Naive B cell (primary cell): Measurements from ENCODE around the gene ZNF280A. TPM values are rescaled to one million over a fixed set of nuclear protein-coding genes. Genes with fewer than 3 reads are reported as not detected.
"Not testable (repeated sequence)": the region's sequence is repeated elsewhere in the genome, so short reads cannot be mapped to it uniquely, and the experiment has no call there.

Experiments
- ATAC-seq, 2 donors: fragments of 150-1000 bp; cut with Tn5 transposase; 2 replicates each; pipeline ENCODE4 v1.10.0; 2021; ENCODE audit warnings: low read depth in 2 of 2, mild to moderate bottlenecking in 2 of 2, moderate library complexity in 2 of 2
- DNase-seq: peaks from one replicate; pipeline ENCODE4 v3.0.0; 2022
- H3K27ac Mint-ChIP-seq, 6 donors: one replicate each; pipeline ENCODE4 v1.8.0; 2020 to 2022; ENCODE audit warnings: mild to moderate bottlenecking in 6 of 6, mixed read lengths in 6 of 6, moderate library complexity in 5 of 6, inconsistent platforms in 2 of 6
- H3K27me3 Mint-ChIP-seq, 3 donors: one replicate each; pipeline ENCODE4 v1.8.0; 2021 to 2022; ENCODE audit warnings: mixed read lengths in 3 of 3, mild to moderate bottlenecking in 1 of 3
- H3K36me3 Mint-ChIP-seq, 2 donors: one replicate each; pipeline ENCODE4 v1.8.0; 2020 to 2022; ENCODE audit warnings: mixed read lengths in 2 of 2, inconsistent platforms in 1 of 2, mild to moderate bottlenecking in 1 of 2
- H3K4me1 Mint-ChIP-seq, 3 donors: one replicate each; pipeline ENCODE4 v1.8.0; 2020 to 2022; ENCODE audit warnings: mixed read lengths in 3 of 3, inconsistent platforms in 1 of 3, mild to moderate bottlenecking in 1 of 3, moderate library complexity in 1 of 3
- H3K4me3 Mint-ChIP-seq, 8 donors: one replicate each; pipeline ENCODE4 v1.8.0; 2020 to 2022; ENCODE audit warnings: mild to moderate bottlenecking in 8 of 8, mixed read lengths in 8 of 8, moderate library complexity in 8 of 8, inconsistent platforms in 2 of 8
- H3K9me3 Mint-ChIP-seq, 7 donors: one replicate each; pipeline ENCODE4 v1.8.0; 2020 to 2022; ENCODE audit warnings: mixed read lengths in 7 of 7, mild to moderate bottlenecking in 5 of 7, inconsistent platforms in 2 of 7, moderate library complexity in 1 of 7
- polyA plus RNA-seq, 6 donors: library from polyadenylated mRNA; unstranded; fragments of 300-500 nt; fragmentation: Illumina TruSeq; gene quantifications; one replicate each; pipeline ENCODE4 v1.2.3, GENCODE V29; 2021; ENCODE audit warnings: low read depth in 6 of 6

The ZNF280A gene
- polyA plus RNA-seq, 6 donors from 2014 or later: not detected

DNA sequence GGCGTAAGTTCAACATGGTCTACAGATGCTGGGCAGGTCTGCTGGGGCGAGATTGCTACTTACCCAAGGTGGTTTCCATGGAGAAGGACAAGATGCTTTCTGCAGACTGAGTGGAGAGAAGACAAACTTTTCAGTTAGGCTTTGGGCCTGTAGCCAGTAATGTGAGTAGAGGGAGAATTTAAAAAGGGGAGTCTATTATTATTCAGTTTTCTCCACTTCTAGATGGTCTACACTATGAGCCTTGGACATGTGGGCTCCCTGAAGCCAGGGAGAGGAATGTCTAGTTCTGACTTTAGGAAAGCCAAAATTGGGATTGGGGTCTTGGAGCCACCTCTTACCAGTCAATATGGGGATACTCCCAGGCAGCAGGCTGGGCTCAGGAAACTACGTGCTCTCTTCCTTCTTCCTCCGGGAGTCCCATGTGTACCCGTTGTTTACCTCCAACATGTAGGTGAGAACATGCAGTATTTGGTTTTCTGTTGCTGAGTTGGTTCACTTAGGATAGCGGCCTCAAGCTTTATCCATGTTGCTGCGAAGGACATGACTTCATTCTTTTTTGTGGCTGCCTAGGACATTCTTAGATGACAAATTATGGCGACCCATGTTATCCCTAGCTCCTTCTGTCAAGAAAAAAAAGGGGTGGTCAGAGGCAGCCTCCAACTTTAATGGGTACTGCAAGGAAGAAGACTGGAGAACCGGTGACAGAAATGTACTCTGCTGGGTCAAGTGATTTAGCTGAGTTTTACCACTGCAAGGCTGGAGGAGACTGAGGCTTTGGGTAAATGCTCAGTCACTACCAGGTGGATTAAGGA lies 14.7 kb upstream of the ZNF280A start:
- no peak overlapping the region for H3K27ac Mint-ChIP-seq
- peaks cover 0 to 8% (median 4%) of the 10 kb centered on the region in 3 donors for H3K27me3 Mint-ChIP-seq
- no peaks in the 10 kb centered on the region for H3K36me3 Mint-ChIP-seq
- no peak for DNase-seq
- no peaks in the 10 kb centered on the region for H3K4me1 Mint-ChIP-seq
- no peak for ATAC-seq
- H3K9me3 Mint-ChIP-seq: no peaks in the 10 kb centered on the region
- no peak overlapping the region for H3K4me3 Mint-ChIP-seq

- H3K36me3 Mint-ChIP-seq: no peaks in the 10 kb centered on the region
- DNase-seq (no peak), ATAC-seq (no peak)
- no peak overlapping the region for H3K4me3 Mint-ChIP-seq
- H3K4me1 Mint-ChIP-seq: no peaks in the 10 kb centered on the region
- no peak overlapping the region for H3K27ac Mint-ChIP-seq
- H3K9me3 Mint-ChIP-seq: no peaks in the 10 kb centered on the region
- H3K27me3 Mint-ChIP-seq: peaks cover 0 to 5% (median 4%) of the 10 kb centered on the region in 3 donors
Measured at GRCh38 chr22:22533863-22534262, 13.8 kb upstream of the ZNF280A start.

- Mint-ChIP-seq H3K9me3 (no peaks in the 10 kb centered on the region), H3K4me3 (no peak overlapping the region), H3K36me3 (no peaks in the 10 kb centered on the region), H3K27me3 (peaks cover 0 to 5% (median 4%) of the 10 kb centered on the region in 3 donors), H3K4me1 (no peaks in the 10 kb centered on the region), H3K27ac (no peak overlapping the region)
- DNase-seq (no peak), ATAC-seq (no peak)
Measured at GRCh38 chr22:22533417-22533816, 13.3 kb upstream of the ZNF280A start.

- not testable (repeated sequence) for H3K4me3 Mint-ChIP-seq
Measured at GRCh38 chr22:22532547-22533071, 12.5 kb upstream of the ZNF280A start.

GRCh38 chr22:22531770-22532546 lies 11.9 kb upstream of the ZNF280A start:
- Mint-ChIP-seq H3K4me3 (no peak overlapping the region), H3K4me1 (no peaks in the 10 kb centered on the region), H3K27me3 (peaks cover 0 to 5% (median 4%) of the 10 kb centered on the region in 3 donors), H3K27ac (no peak overlapping the region), H3K9me3 (peaks cover 0 to 2% (median 0%) of the 10 kb centered on the region in 7 donors), H3K36me3 (no peaks in the 10 kb centered on the region)
- no peak for ATAC-seq
- no peak for DNase-seq

More at GRCh38 chr22:22532547-22533071, 12.5 kb upstream of the ZNF280A start:
- not testable (repeated sequence) for H3K9me3 Mint-ChIP-seq, H3K27me3 Mint-ChIP-seq, H3K27ac Mint-ChIP-seq, ATAC-seq, H3K4me1 Mint-ChIP-seq, DNase-seq, H3K36me3 Mint-ChIP-seq

DNA sequence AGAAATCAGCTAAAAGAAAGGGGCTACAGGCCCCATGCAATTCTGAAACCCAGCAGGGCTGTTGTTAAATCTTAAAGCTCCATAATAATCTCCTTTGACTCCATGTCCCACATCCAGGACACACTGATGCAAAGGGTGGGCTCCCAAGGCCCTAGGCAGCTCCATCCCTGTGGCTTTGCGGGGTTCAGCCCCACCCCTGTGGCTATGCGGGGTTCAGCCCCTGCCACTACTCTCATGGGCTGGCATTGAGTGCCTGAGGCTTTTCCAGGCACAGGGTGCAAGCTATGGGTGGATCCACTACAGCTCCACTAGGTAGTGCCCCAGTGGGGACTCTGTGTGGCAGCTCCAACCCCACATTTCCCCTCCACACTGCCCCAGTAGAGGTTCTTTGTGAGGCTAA lies 8.7 kb upstream of the ZNF280A start:
- ATAC-seq (no peak), DNase-seq (no peak)
- peaks cover 0 to 9% (median 0%) of the 10 kb centered on the region in 3 donors for H3K4me1 Mint-ChIP-seq
- H3K27ac Mint-ChIP-seq: no peak overlapping the region
- H3K27me3 Mint-ChIP-seq: peaks cover 0 to 5% (median 5%) of the 10 kb centered on the region in 3 donors
- H3K36me3 Mint-ChIP-seq: no peaks in the 10 kb centered on the region
- H3K4me3 Mint-ChIP-seq: no peak overlapping the region
- H3K9me3 Mint-ChIP-seq: peaks cover 0 to 2% (median 0%) of the 10 kb centered on the region in 7 donors

DNA sequence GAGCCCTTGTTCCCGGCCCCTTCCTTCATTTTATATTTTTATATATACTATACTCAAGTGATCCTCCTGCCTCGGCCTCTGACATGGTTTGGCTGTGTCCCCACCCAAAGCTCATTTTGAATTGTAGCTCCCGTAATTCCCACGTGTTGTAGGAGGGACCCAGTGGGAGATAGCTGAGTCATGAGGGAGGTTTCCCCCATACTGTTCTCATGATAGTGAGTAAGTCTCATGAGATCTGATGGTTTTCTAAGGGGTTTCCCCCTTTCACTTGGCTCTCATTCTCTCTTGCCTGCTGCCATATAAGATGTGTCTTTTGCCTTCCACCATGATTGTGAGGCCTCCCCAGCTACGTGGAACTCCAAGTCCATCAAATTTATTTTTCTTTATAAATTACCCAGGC lies 7.2 kb upstream of the ZNF280A start:
- Mint-ChIP-seq H3K9me3 (peaks cover 0 to 2% (median 0%) of the 10 kb centered on the region in 7 donors), H3K27ac (no peak overlapping the region), H3K36me3 (no peaks in the 10 kb centered on the region), H3K4me1 (peaks cover 0 to 9% (median 6%) of the 10 kb centered on the region in 3 donors), H3K4me3 (no peak overlapping the region), H3K27me3 (peaks cover 0 to 5% (median 4%) of the 10 kb centered on the region in 3 donors)
- ATAC-seq (no peak), DNase-seq (no peak)

DNA sequence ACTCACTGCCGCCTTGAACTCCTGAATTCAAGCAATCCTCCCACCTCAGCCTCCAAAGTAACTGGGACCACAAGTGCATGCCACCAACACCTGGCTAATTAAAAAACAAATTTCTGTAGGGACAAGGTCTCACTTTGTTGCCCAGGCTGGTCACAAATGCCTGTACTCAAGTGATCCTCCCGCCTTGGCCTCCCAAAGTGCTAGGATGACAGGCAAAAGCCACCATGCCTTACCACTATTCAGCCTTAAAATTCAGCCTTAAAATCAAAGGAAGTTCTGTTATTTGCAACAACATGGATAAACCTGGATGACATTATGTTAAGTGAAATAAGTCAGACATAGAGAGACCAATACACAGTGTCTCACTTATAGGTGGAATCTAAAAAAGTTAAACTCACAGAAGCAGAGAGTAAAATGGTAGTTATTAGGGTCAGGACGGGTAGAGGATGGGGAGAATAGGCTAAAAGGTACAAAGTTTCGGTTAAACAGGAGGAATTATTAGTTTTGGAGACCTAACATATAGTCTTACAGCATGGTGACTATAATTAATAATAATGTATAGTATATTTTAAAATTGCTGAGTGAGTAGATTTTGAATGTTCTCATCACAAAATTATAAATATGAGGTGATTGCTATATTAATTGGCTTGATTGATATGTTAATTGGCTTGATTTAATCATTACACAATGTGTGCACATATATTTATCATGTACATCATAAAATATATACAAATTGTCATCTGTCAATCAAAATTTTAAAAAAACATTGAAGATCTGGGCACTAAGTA lies 6.2 kb upstream of the ZNF280A start:
- peak overlapping the region in 1 of 6 donors; percentile 22 for H3K27ac Mint-ChIP-seq
- peaks cover 0 to 2% (median 0%) of the 10 kb centered on the region in 7 donors for H3K9me3 Mint-ChIP-seq
- peaks cover 0 to 9% (median 6%) of the 10 kb centered on the region in 3 donors for H3K4me1 Mint-ChIP-seq
- no peaks in the 10 kb centered on the region for H3K36me3 Mint-ChIP-seq
- peaks cover 0 to 5% (median 4%) of the 10 kb centered on the region in 3 donors for H3K27me3 Mint-ChIP-seq
- H3K4me3 Mint-ChIP-seq: no peak overlapping the region
- ATAC-seq: no peak
- DNase-seq: no peak

DNA sequence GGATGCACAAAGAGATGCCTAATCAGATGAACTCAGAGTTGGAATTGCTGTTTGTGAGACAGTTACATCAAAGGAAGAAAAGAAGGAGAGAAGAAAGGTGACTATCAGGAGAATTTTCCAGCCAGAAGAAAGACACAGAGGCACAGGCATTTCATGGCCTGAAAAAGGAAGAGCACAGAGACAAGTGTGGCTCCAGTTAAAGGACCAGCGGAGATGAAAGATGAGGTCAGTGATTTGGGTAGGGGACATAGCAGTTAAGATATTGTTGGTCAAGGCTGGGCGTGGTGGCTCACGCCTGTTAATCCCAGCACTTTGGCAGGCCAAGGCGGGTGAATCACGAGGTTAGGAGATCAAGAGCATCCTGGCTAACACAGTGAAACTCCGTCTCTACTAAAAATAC lies 3.4 kb upstream of the ZNF280A start:
- DNase-seq: no peak
- H3K36me3 Mint-ChIP-seq: no peaks in the 10 kb centered on the region
- H3K9me3 Mint-ChIP-seq: peaks cover 0 to 2% (median 0%) of the 10 kb centered on the region in 7 donors
- no peak overlapping the region for H3K27ac Mint-ChIP-seq
- peaks cover 0 to 9% (median 6%) of the 10 kb centered on the region in 3 donors for H3K4me1 Mint-ChIP-seq
- H3K27me3 Mint-ChIP-seq: peaks cover 0 to 5% (median 4%) of the 10 kb centered on the region in 3 donors
- ATAC-seq: no peak
- H3K4me3 Mint-ChIP-seq: no peak overlapping the region

DNA sequence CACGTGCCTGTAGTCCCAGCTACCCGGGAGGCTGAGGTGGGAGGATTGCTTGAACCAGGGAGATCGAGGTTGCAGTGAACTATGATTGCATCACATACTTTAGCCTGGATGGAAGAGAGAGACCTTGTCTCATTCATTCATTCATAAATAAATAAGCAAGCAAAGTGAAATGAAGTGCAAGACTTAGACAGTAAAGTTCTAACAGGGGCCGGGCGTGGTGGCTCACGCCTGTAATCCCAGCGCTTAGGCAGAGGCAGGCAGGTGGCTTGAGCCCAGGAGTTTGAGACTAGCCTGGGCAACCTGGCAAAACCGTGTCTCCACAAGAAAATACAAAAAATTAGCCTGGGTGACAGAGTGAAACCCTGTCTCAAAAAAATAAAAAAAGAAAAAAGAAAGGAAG lies 1.6 kb upstream of the ZNF280A start:
- no peaks in the 10 kb centered on the region for H3K36me3 Mint-ChIP-seq

GRCh38 chr22:22520667-22521602 lies 865 bp upstream of the ZNF280A start:
- Mint-ChIP-seq H3K9me3 (no peaks in the 10 kb centered on the region), H3K27ac (no peak overlapping the region), H3K4me3 (no peak overlapping the region), H3K27me3 (peaks cover 9 to 14% (median 13%) of the 10 kb centered on the region in 3 donors), H3K4me1 (peaks cover 0 to 9% (median 6%) of the 10 kb centered on the region in 3 donors), H3K36me3 (no peaks in the 10 kb centered on the region)
- ATAC-seq (no peak), DNase-seq (no peak)

More for the DNA sequence above, 1.6 kb upstream of the ZNF280A start:
- H3K4me1 Mint-ChIP-seq: peaks cover 0 to 9% (median 6%) of the 10 kb centered on the region in 3 donors
- ATAC-seq (no peak), DNase-seq (no peak)
- H3K27me3 Mint-ChIP-seq: peaks cover 6 to 8% (median 7%) of the 10 kb centered on the region in 3 donors
- no peak overlapping the region for H3K4me3 Mint-ChIP-seq
- H3K27ac Mint-ChIP-seq: no peak overlapping the region
- no peaks in the 10 kb centered on the region for H3K9me3 Mint-ChIP-seq

DNA sequence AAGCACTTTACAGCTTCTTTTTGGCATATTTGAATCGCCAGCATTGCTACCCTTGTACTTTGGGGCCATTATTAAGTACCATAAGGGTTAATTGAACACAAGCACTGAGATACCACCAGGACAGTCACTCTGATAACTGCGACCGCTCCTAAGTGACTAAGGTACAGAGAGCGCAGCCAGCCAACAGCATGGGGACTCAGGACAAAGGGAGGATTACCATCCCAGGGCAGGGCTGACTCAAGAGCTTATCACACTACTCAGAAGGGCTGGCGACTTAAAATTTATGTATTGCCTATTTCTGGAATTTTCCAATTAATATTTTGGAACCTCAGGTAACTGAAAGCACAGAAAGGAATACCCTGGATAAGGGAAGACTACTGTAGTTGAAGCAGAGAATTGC lies 479 bp downstream of the ZNF280A start:
- peaks cover 18 to 26% (median 23%) of the 10 kb centered on the region in 3 donors for H3K27me3 Mint-ChIP-seq
- ATAC-seq: no peak

More for the DNA sequence above, 479 bp downstream of the ZNF280A start:
- H3K36me3 Mint-ChIP-seq: no peaks in the 10 kb centered on the region
- no peak for DNase-seq
- H3K4me1 Mint-ChIP-seq: peaks cover 0 to 6% (median 6%) of the 10 kb centered on the region in 3 donors
- H3K27ac Mint-ChIP-seq: peak overlapping the region in 1 of 6 donors; percentile 52
- H3K9me3 Mint-ChIP-seq: no peaks in the 10 kb centered on the region
- H3K4me3 Mint-ChIP-seq: no peak overlapping the region
